ENCODE measurements around the gene DGKB.

DGKB gene

GRCh38 chr7:14682910-14683465, 219.6 kb downstream of the DGKB start:
- no peak for DNase-seq

- DNase-seq, result no peak
These were observed 225.7 kb downstream of the DGKB start for GRCh38 chr7:14676896-14677295.

- DNase-seq, result no peak
These were observed 229.3 kb downstream of the DGKB start for GRCh38 chr7:14673202-14673601.

GRCh38 chr7:14666913-14667312, 235.6 kb downstream of the DGKB start:
- no peak for DNase-seq

- DNase-seq, result no peak
These were observed 236.2 kb downstream of the DGKB start for GRCh38 chr7:14666304-14666703.

GRCh38 chr7:14639801-14640200, 262.8 kb downstream of the DGKB start:
- DNase-seq, result peak; percentile 36

- no peak for DNase-seq
These were observed 263.2 kb downstream of the DGKB start for GRCh38 chr7:14639329-14639728.

GRCh38 chr7:14637968-14638367, 264.6 kb downstream of the DGKB start:
- DNase-seq, result no peak

- no peak for DNase-seq
These were observed 266.6 kb downstream of the DGKB start for GRCh38 chr7:14635955-14636354.

GRCh38 chr7:14630048-14630447, 272.5 kb downstream of the DGKB start:
- DNase-seq, result no peak

- no peak for DNase-seq
These were observed 274.0 kb downstream of the DGKB start for GRCh38 chr7:14628516-14628915.

GRCh38 chr7:14626076-14626475, 276.5 kb downstream of the DGKB start:
- DNase-seq, result peak; percentile 87

GRCh38 chr7:14622559-14622958, 280.0 kb downstream of the DGKB start:
- no peak for DNase-seq

- no peak for DNase-seq
These were observed 296.4 kb downstream of the DGKB start for GRCh38 chr7:14606101-14606500.

- DNase-seq, result no peak
These were observed 297.9 kb downstream of the DGKB start for GRCh38 chr7:14604606-14605005.

GRCh38 chr7:14602851-14603250, 299.7 kb downstream of the DGKB start:
- DNase-seq, result no peak

- DNase-seq, result no peak
These were observed 301.7 kb downstream of the DGKB start for GRCh38 chr7:14600766-14601367.

- no peak for DNase-seq
These were observed 303.6 kb downstream of the DGKB start for GRCh38 chr7:14598978-14599377.

- no peak for DNase-seq
These were observed 306.1 kb downstream of the DGKB start for GRCh38 chr7:14596421-14596820.

GRCh38 chr7:14590206-14590605, 312.3 kb downstream of the DGKB start:
- no peak for DNase-seq

GRCh38 chr7:14585232-14585631, 317.3 kb downstream of the DGKB start:
- DNase-seq, result no peak

- no peak for DNase-seq
These were observed 319.0 kb downstream of the DGKB start for GRCh38 chr7:14583518-14583917.

- no peak for DNase-seq
These were observed 320.5 kb downstream of the DGKB start for GRCh38 chr7:14582010-14582409.

- no peak for DNase-seq
These were observed 322.6 kb downstream of the DGKB start for GRCh38 chr7:14579971-14580370.

- DNase-seq, result no peak
These were observed 326.0 kb downstream of the DGKB start for GRCh38 chr7:14576578-14576977.

Data from NCI-H345 (cell line).